NT2/D1 (cell line): ENCODE measurements around the gene DPEP2.

Experiments used
- SUZ12 ChIP-seq: IDR thresholded peaks from 2 replicates; pipeline ENCODE4 v1.6.1; 2011; ENCODE audit not compliant: insufficient read length, insufficient read depth; ENCODE audit errors: extremely low read depth
- YY1 ChIP-seq: IDR thresholded peaks from 2 replicates; pipeline ENCODE4 v1.6.1; 2011; ENCODE audit not compliant: insufficient read length, insufficient read depth
- ZNF274 ChIP-seq: IDR thresholded peaks from 2 replicates; pipeline ENCODE4 v1.6.1; 2011; ENCODE audit warnings: mild to moderate bottlenecking, low read depth, low read length

DNA sequence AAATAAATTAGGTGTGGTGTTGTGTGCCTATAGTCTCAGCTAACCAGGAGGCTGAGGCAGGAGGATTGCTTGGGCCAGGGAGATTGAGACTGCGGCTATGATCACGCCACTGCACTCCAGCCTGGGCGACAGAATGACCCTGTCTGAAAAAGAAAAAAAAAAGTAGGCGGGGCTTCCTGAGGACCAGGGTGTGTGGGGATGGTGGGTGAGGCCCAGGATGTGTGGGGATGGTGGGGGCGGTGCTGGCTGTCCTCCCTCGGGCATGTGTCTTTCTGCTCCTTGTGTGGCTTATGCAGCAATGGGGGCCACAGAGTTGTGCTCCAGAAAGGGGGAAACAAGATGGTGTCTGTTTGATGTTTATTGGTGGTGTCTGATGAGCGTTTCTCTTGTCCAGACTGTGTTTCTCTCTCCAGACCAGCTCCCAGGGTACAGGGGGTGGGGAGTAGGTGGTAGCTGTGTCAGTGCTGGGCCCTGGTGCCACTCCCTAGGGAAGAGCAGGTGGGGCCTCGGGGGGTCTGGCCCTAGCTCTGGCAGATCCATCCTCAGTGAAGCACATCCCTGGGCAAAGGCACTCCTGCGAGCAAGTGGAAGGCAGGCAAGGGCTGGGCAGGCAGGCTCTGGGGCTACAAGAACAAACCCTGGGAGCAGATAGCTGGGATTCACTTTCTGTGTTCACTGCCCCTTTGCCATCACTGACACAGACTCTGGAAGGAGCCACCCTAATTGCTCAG, 57.6 kb downstream of the DPEP2 start:
- no peak for TF ChIP-seq SUZ12
- no peak for TF ChIP-seq ZNF274
- TF ChIP-seq YY1 = no peak
